Panc1 (cell line): ENCODE results near the gene SHC1. TPM values are rescaled to one million over a fixed set of nuclear protein-coding genes. Genes with fewer than 3 reads are reported as not detected.

Source experiments
- ATAC-seq: fragments of 200-7000 bp; cut with Tn5 transposase; 2 replicates; pipeline ENCODE4 v1.9.1; 2020; ENCODE audit warnings: mild to moderate bottlenecking, moderate library complexity
- BruUV-seq: library from RNA; stranded (reverse); fragments of 400-500 nt; replicated peaks from 2 replicates; lab custom pipeline; 2021; lab: Mats Ljungman, UMichigan
- CTCF ChIA-PET: fragments of 300-600 bp; sonication (Branson Sonifier 250); formaldehyde crosslinking; loops from one replicate; lab custom pipeline; 2022; ENCODE audit warnings: antibody characterized with exemption; lab: Charles Lee
- POLR2A ChIA-PET: fragments of 300-600 bp; sonication (Branson Sonifier 250); formaldehyde crosslinking; loops from one replicate; lab custom pipeline; 2022; ENCODE audit warnings: antibody characterized with exemption; lab: Charles Lee
- DNase-seq: peaks from one replicate; pipeline ENCODE4 v3.0.0-alpha.2; 2010; ENCODE audit warnings: low read depth, low spot score
- H3K27ac ChIP-seq: 2 replicates; pipeline ENCODE4 v1.5.1; 2011; ENCODE audit warnings: mild to moderate bottlenecking, low read length, inconsistent platforms
- H3K27me3 ChIP-seq: fragments of 200-500 bp; sonication (Bioruptor generic); 2 replicates; pipeline ENCODE4 v1.6.0; 2014; ENCODE audit warnings: low read length, inconsistent platforms; ENCODE audit not compliant: control insufficient read depth, insufficient read depth
- H3K36me3 ChIP-seq: fragments of 200-500 bp; sonication (Bioruptor generic); 2 replicates; pipeline ENCODE4 v1.5.1; 2014; ENCODE audit warnings: inconsistent platforms, mild to moderate bottlenecking, low read length, moderate library complexity; ENCODE audit not compliant: control insufficient read depth, insufficient read depth
- H3K4me1 ChIP-seq: 2 replicates; pipeline ENCODE4 v1.5.1; 2011; ENCODE audit warnings: inconsistent platforms, mild to moderate bottlenecking, low read length, moderate library complexity; ENCODE audit not compliant: control insufficient read depth, insufficient read depth
- H3K4me3 ChIP-seq, 2 experiments: 2 replicates each; pipeline ENCODE4 v1.5.1; 2011 to 2012; ENCODE audit warnings: low read depth in 2 of 2, low read length in 2 of 2, mild to moderate bottlenecking in 2 of 2, inconsistent platforms in 1 of 2, moderate library complexity in 1 of 2
- H3K9me3 ChIP-seq: fragments of 200-500 bp; sonication (Bioruptor generic); 2 replicates; pipeline ENCODE4 v1.5.1; 2014; ENCODE audit warnings: low read depth, mild to moderate bottlenecking, inconsistent platforms, low read length, moderate library complexity; ENCODE audit not compliant: control insufficient read depth, insufficient read depth
- POLR2AphosphoS5 ChIP-seq: IDR thresholded peaks from 2 replicates; pipeline ENCODE4 v1.6.1; 2012; ENCODE audit warnings: mild to moderate bottlenecking, low read depth, low read length, moderate library complexity
- REST ChIP-seq, 2 experiments: IDR thresholded peaks; 2 replicates each; pipeline ENCODE4 v1.6.1; 2011 to 2012; ENCODE audit warnings: low read depth in 2 of 2, control low read depth in 1 of 2, low read length in 1 of 2, mild to moderate bottlenecking in 1 of 2, moderate library complexity in 1 of 2; ENCODE audit not compliant: insufficient read depth in 1 of 2
- SIN3A ChIP-seq: IDR thresholded peaks from 2 replicates; pipeline ENCODE4 v1.6.1; 2012; ENCODE audit warnings: low read depth, mild to moderate bottlenecking, low read length, moderate library complexity, borderline replicate concordance; ENCODE audit not compliant: insufficient read depth
- TCF7L2 ChIP-seq: IDR thresholded peaks from 2 replicates; pipeline ENCODE4 v1.6.1; 2011; ENCODE audit warnings: mild to moderate bottlenecking, low read depth, low read length, inconsistent platforms
- in situ Hi-C: cut with HindIII; loops from 2 replicates; pipeline ENCODE4 v1.10.0; 2016; ENCODE audit warnings: low sequenced_read_pairs, low pct_unique_long_range_greater_than_20kb
- intact Hi-C: fragments of 100-400 bp; cut with micrococcal nuclease; formaldehyde crosslinking; loops from one replicate; pipeline ENCODE4 v1.10.0; 2022; ENCODE audit not compliant: unreplicated experiment
- total RNA-seq: library from RNA; stranded (reverse); gene quantifications from one replicate; pipeline ENCODE4 v1.2.1, GENCODE V29; 2021; ENCODE audit not compliant: unreplicated experiment
- TF ChIP-seq, protein P1 (sequence below): fragments of 450-650 bp; IDR thresholded peaks from 2 replicates; pipeline ENCODE4 v1.5.1; 2017; ENCODE audit warnings: mild to moderate bottlenecking

The SHC1 gene
- total RNA-seq, 1 experiment from 2014 or later: 373 TPM

DNA sequence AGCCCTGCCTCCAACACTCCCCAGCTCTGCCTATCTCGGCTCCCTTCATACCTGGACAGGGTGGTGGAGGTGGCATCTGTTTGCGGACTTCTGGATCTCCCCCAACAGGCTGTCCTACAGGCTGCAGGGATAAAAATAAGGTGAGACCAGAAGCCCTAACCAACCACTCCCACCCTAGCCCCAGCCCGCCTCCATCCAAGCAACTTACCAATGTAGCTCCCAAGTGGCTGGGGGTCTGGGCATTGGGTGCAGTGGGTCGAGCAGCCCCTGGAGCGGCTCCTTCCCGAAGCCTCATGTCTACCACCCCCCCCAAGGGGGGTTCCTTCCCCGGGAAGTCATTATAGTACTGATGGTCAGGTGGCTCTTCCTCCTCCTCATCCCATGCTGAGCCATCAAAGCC lies 4.4 kb downstream of the SHC1 start:
- H3K9me3 ChIP-seq: no peaks in the 10 kb centered on the region
- H3K27me3 ChIP-seq: no peaks in the 10 kb centered on the region
- peaks cover 42% of the 10 kb centered on the region for H3K4me1 ChIP-seq
- in situ Hi-C loops: no loop called here
- peaks cover 17% of the 10 kb centered on the region for H3K36me3 ChIP-seq
- no peak overlapping the region for H3K4me3 ChIP-seq
- DNase-seq: no peak
- ChIA-PET CTCF (no interaction called here), POLR2A (interaction anchor here (0.6 kb wide), 2 partner anchors 95 to 113 kb away, joined by 5 to 12 read pairs; partner anchors contain the start of gene EFNA3)
- BruUV-seq: no TSS peak
- intact Hi-C loops: no loop called here
- H3K27ac ChIP-seq: no peak overlapping the region
- TF ChIP-seq REST (IDR thresholded peaks at IDR 0.05; ENCODE audit: insufficient read depth in 1 of 2, low read depth in 2 of 2, low read length in 1 of 2) (no peak), TCF7L2 (no peak), SIN3A (no peak), POLR2AphosphoS5 (no peak)
- TF ChIP-seq, protein P1, sequence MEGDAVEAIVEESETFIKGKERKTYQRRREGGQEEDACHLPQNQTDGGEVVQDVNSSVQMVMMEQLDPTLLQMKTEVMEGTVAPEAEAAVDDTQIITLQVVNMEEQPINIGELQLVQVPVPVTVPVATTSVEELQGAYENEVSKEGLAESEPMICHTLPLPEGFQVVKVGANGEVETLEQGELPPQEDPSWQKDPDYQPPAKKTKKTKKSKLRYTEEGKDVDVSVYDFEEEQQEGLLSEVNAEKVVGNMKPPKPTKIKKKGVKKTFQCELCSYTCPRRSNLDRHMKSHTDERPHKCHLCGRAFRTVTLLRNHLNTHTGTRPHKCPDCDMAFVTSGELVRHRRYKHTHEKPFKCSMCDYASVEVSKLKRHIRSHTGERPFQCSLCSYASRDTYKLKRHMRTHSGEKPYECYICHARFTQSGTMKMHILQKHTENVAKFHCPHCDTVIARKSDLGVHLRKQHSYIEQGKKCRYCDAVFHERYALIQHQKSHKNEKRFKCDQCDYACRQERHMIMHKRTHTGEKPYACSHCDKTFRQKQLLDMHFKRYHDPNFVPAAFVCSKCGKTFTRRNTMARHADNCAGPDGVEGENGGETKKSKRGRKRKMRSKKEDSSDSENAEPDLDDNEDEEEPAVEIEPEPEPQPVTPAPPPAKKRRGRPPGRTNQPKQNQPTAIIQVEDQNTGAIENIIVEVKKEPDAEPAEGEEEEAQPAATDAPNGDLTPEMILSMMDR: no peak
- ATAC-seq: no peak

- TF ChIP-seq, protein P1: no peak
- no peak for TF ChIP-seq TCF7L2
- no peak for TF ChIP-seq POLR2AphosphoS5
- TF ChIP-seq SIN3A: no peak
- TF ChIP-seq REST (IDR thresholded peaks at IDR 0.05; ENCODE audit: insufficient read depth in 1 of 2, low read depth in 2 of 2, low read length in 1 of 2): no peak
- DNase-seq (no peak), ATAC-seq (no peak)
- Histone ChIP-seq H3K27me3 (no peaks in the 10 kb centered on the region), H3K4me3 (no peak overlapping the region), H3K4me1 (peaks cover 43% of the 10 kb centered on the region), H3K36me3 (peaks cover 20% of the 10 kb centered on the region), H3K27ac (peak overlapping the region; percentile 8; the same call in 1 of the 2 replicates), H3K9me3 (no peaks in the 10 kb centered on the region)
- ChIA-PET CTCF (no interaction called here), POLR2A (interaction anchor here (0.6 kb wide), 1 partner anchor 56 kb away, joined by 4 read pairs; no protein-coding TSS in a partner anchor)
- in situ Hi-C loops: no loop called here
- no TSS peak for BruUV-seq
- intact Hi-C loops: no loop called here
Measured at GRCh38 chr1:154964359-154964758, 6.2 kb downstream of the SHC1 start.
